ENCODE measurements around the gene SAMMSON. TPM values are rescaled to one million over a fixed set of nuclear protein-coding genes. Genes with fewer than 3 reads are reported as not detected.

Gene SAMMSON
- total RNA-seq, 3 donors from 2014 or later, result 0.98 TPM; not detected in 2

DNA sequence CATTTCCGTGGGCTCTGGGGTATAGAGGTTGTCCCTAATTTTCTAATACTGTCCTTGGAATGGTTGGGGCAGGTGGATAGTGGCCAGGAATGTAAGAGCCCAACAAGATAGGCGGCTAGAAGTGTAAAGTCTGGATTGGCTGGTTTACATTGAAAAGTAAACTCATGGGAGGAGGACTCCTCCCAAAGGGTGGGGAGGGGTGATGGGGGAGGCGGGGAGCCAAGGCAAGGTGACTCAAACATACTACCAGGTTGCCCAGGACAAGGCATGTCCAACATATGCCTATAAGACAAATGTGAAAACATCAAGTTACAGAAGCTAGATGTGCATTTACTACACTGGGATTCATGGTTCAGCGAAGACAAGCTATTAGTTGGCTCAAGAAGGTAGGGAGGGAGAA is 14.3 kb upstream of the SAMMSON start:
- Histone ChIP-seq H3K4me3 (no peak overlapping the region), H3K27ac (no peak overlapping the region), H3K9me3 (no peaks in the 10 kb centered on the region), H3K36me3 (no peaks in the 10 kb centered on the region), H3K4me1 (no peaks in the 10 kb centered on the region), H3K27me3 (no peaks in the 10 kb centered on the region)
- TF ChIP-seq POLR2AphosphoS5 (IDR thresholded peaks at IDR 0.05) (no peak), POLR2A (IDR thresholded peaks at IDR 0.05) (no peak)
- TF ChIP-seq, protein P1, sequence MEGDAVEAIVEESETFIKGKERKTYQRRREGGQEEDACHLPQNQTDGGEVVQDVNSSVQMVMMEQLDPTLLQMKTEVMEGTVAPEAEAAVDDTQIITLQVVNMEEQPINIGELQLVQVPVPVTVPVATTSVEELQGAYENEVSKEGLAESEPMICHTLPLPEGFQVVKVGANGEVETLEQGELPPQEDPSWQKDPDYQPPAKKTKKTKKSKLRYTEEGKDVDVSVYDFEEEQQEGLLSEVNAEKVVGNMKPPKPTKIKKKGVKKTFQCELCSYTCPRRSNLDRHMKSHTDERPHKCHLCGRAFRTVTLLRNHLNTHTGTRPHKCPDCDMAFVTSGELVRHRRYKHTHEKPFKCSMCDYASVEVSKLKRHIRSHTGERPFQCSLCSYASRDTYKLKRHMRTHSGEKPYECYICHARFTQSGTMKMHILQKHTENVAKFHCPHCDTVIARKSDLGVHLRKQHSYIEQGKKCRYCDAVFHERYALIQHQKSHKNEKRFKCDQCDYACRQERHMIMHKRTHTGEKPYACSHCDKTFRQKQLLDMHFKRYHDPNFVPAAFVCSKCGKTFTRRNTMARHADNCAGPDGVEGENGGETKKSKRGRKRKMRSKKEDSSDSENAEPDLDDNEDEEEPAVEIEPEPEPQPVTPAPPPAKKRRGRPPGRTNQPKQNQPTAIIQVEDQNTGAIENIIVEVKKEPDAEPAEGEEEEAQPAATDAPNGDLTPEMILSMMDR (IDR thresholded peaks at IDR 0.05), result no peak
- intact Hi-C loops (cut with DNase I; ENCODE audit: low total_unique reads), result no loop called here
- DNase-seq (ENCODE audit: low spot score in 2 of 2), result no peak

DNA sequence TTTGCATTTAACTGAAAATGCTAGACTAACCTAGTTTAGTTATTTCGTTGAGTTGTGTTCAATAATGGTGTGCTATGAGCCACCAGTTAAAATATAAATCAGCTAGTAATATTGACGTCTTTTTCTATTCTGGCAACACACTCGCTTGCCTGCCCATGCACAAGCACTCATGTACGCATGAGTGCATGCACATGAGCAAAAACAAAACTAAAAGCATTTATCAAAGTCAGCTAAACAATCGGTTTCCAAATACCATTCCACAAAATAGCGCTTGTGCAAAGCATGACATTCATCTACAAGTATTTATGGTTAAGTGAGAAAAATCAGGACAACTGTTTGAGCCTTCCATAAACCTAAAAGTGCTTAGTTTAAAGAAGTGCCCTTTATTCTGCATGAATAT is 13.1 kb upstream of the SAMMSON start:
- no peak for TF ChIP-seq POLR2AphosphoS5 (IDR thresholded peaks at IDR 0.05)
- TF ChIP-seq, protein P1 (IDR thresholded peaks at IDR 0.05), result no peak
- Histone ChIP-seq H3K27me3 (no peaks in the 10 kb centered on the region), H3K4me1 (no peaks in the 10 kb centered on the region), H3K36me3 (no peaks in the 10 kb centered on the region), H3K27ac (no peak overlapping the region), H3K9me3 (no peaks in the 10 kb centered on the region), H3K4me3 (no peak overlapping the region)
- intact Hi-C loops (cut with DNase I; ENCODE audit: low total_unique reads), result no loop called here
- no peak for DNase-seq (ENCODE audit: low spot score in 2 of 2)

DNA sequence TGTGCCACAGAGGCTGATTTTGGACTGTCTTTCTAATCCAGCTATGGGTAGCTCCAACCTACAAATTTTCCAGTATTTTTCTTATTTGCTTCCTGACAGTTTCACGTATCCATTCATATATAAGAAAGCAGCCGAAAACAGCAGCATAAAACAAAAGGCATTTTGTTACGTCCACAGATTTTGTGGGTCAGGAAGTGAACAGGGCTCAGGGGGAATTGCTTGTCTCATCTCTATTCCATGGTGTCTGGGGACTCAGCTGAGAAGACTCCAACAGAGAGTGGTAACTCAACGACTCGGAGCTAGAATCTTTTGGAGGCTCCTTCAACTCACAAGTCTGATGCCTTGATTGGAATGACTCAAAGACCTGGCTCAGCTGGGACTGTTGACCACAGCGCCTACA is 11.7 kb upstream of the SAMMSON start:
- Histone ChIP-seq H3K4me3 (no peak overlapping the region), H3K9me3 (no peaks in the 10 kb centered on the region)
- intact Hi-C loops (cut with DNase I; ENCODE audit: low total_unique reads), result no loop called here

DNA sequence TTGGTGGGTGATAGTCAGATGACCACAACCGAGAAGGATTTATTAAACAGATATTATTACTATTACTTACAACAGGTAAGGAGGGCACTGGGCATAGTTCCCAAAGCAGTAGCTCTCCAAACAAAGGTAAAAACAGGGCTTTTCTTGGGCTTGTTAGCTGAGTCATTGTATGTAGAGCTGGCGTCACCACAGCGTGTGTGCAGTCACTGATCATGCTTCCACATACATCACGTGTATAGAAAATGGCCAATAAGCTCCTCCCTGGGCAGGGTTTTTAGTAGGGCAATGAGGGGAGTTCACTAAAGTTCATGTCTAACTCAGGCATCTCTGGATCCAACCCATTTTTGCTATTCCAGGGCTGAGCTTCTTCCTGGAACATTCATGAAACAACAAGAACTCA is 5.8 kb upstream of the SAMMSON start:
- no peak for TF ChIP-seq POLR2AphosphoS5 (IDR thresholded peaks at IDR 0.05)
- no peak for TF ChIP-seq POLR2A (IDR thresholded peaks at IDR 0.05)
- TF ChIP-seq, protein P1 (IDR thresholded peaks at IDR 0.05), result no peak
- no peak overlapping the region for H3K4me3 ChIP-seq
- no peaks in the 10 kb centered on the region for H3K36me3 ChIP-seq
- no peak overlapping the region for H3K27ac ChIP-seq
- intact Hi-C loops (cut with DNase I; ENCODE audit: low total_unique reads), result no loop called here
- H3K27me3 ChIP-seq, result no peaks in the 10 kb centered on the region
- H3K4me1 ChIP-seq, result no peaks in the 10 kb centered on the region
- H3K9me3 ChIP-seq, result no peaks in the 10 kb centered on the region
- DNase-seq (ENCODE audit: low spot score in 2 of 2), result no peak

More for the DNA sequence above, 11.7 kb upstream of the SAMMSON start:
- TF ChIP-seq POLR2AphosphoS5 (IDR thresholded peaks at IDR 0.05), result no peak
- TF ChIP-seq, protein P1 (IDR thresholded peaks at IDR 0.05), result no peak
- no peak for TF ChIP-seq POLR2A (IDR thresholded peaks at IDR 0.05)
- Histone ChIP-seq H3K36me3 (no peaks in the 10 kb centered on the region), H3K4me1 (no peaks in the 10 kb centered on the region), H3K27me3 (no peaks in the 10 kb centered on the region), H3K27ac (no peak overlapping the region)
- no peak for DNase-seq (ENCODE audit: low spot score in 2 of 2)

DNA sequence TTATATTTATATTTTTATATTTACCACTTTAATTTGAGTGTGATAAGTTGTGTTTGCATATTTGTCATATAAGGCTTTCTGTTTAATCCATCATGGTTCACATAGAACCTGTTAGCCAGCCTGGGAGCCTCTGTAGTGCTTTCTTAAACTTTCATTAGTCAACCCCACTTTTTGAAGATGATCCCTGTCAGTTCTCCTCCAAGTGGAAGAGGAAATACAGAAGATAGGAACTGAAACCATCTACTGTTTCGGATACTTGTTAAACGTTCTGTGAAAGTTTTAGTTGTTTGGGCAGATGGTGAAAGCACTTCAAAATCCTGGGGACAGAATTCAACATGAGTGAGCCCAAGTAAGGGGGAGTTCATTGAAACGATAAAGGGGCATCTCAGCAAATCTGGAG is 4.6 kb upstream of the SAMMSON start:
- no peaks in the 10 kb centered on the region for H3K27me3 ChIP-seq
- no peaks in the 10 kb centered on the region for H3K9me3 ChIP-seq
- H3K36me3 ChIP-seq, result no peaks in the 10 kb centered on the region
- H3K27ac ChIP-seq, result no peak overlapping the region
- H3K4me1 ChIP-seq, result no peaks in the 10 kb centered on the region
- H3K4me3 ChIP-seq, result no peak overlapping the region
- TF ChIP-seq, protein P1 (IDR thresholded peaks at IDR 0.05), result no peak
- TF ChIP-seq POLR2AphosphoS5 (IDR thresholded peaks at IDR 0.05) (no peak), POLR2A (IDR thresholded peaks at IDR 0.05) (no peak)
- DNase-seq (ENCODE audit: low spot score in 2 of 2), result no peak
- intact Hi-C loops (cut with DNase I; ENCODE audit: low total_unique reads), result no loop called here

Measured in breast epithelium (tissue), 4 donors.